RCC 7860 (cell line): ENCODE data around the gene RPL29.
A peak's percentile ranks its signal among the peaks of the same experiment; 100 is the strongest.

ENCODE experiments used
- DNase-seq: peaks from one replicate; pipeline ENCODE4 v3.0.0-alpha.2; 2015; ENCODE audit warnings: low spot score
- FAIRE-seq: peaks from 2 replicates; lab custom pipeline; 2012; peaks lifted over from hg19 to GRCh38; lab: Jason Lieb, UNC

Gene RPL29

GRCh38 chr3:51966486-51966885 lies 29.2 kb downstream of the RPL29 start:
- DNase-seq: no peak
- no peak for FAIRE-seq

GRCh38 chr3:51966016-51966415 lies 29.7 kb downstream of the RPL29 start:
- DNase-seq (no peak), FAIRE-seq (no peak)

DNA sequence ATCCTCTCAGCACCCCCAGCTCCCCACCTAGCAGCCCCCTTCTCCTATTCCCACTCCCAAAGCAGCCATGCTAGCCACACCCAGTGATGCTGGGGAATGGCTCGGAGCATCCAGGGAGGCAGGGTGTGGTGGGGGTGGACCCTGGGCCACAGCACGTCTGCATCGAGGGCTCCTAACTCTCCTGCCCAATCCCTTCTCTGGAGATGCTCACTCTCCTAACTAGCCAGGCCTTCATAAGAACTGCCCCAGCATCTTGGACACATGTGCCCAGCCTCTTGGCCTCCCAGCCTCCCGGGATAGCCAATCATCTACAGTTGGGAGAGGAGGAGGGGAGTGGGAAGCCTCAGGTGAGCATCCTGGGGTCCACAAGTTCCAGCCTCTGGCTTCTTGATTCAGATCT lies 31.2 kb downstream of the RPL29 start:
- DNase-seq (no peak), FAIRE-seq (no peak)

DNA sequence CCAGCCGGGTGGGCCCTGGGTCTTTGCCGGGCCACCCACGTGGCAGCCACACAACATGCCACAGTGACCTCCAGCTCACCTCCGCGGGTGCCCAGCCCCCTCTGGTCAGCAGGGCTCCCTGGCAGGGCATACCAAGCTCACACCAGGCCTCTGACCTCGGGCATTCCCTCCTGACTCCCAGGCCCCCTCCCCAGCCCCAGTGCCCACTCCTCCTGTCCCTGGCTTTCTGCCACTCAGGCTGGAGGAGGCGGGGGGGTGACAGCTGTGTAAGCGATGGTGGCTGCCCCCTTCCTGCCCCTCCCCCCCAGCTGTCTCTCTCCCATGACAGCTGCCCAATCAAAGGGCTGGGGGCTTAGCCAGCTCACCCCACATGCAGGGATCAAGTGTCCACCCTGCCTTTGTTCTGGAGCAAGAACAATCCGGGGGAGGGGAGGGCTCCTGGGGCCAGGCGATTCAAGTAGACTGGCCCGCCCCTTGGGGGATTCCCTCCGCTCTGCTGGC lies 31.7 kb downstream of the RPL29 start:
- no peak for DNase-seq
- FAIRE-seq: no peak

DNA sequence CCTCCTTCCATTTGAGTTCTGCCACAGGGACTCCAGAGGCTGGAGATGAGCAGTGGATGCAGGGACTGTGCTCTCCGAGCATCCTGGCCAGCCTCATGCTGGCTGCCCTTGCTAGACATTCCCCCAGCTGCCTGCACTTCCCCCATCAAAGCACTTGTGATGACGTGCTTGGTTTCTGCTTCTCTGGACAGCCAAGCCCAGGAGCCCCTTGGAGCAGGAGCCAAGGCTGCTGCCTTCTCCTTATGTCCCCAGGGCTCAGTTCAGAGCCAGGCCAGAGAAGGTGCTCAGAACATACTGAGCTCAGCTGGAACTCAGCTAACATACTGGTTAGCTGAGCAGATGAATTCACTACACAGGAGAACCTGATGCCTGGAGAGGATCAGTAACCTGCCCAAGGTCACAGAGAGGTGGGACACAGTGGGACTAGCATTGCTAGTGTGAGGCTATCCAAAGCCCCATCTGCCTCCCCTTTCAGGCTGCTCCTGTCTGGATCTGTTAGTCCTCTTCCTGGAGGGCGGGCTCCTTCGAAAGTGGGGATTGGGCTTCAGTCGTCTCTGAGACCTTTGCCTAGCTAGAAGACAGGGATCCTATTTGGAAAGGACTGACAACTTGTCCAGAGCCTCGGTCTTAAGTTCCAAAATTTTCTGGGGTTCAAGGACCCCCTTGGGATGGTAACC lies 32.7 kb downstream of the RPL29 start:
- FAIRE-seq: no peak
- no peak for DNase-seq

GRCh38 chr3:51961602-51962569 lies 33.8 kb downstream of the RPL29 start:
- no peak for FAIRE-seq

GRCh38 chr3:51961011-51961410 lies 34.7 kb downstream of the RPL29 start:
- no peak for FAIRE-seq
- DNase-seq: no peak

More at GRCh38 chr3:51961602-51962569, 33.8 kb downstream of the RPL29 start:
- no peak for DNase-seq

DNA sequence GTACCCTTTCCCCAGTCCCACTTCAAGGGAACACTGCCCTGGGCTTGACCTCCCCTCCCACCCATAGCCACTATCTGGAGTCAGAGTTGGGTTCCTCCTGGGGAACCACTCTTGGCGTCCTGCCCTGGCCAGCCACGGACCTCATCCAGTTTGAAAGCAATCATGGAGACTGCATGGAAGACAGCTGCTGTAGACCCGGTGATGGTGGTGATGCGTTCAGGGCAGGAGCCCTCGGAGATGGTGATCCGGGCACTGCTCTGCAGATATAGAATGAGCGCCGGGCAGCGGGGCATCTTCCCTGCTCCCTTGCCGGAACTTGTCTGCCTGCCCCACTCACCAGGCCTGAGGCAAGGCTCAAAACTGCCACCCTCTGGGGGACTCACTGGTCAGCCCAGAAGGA lies 35.3 kb downstream of the RPL29 start:
- FAIRE-seq: no peak
- DNase-seq: no peak

GRCh38 chr3:51959651-51960050 lies 36.0 kb downstream of the RPL29 start:
- DNase-seq (no peak), FAIRE-seq (no peak)

- FAIRE-seq (no peak), DNase-seq (no peak)
Measured at GRCh38 chr3:51958603-51959521, 36.8 kb downstream of the RPL29 start.

DNA sequence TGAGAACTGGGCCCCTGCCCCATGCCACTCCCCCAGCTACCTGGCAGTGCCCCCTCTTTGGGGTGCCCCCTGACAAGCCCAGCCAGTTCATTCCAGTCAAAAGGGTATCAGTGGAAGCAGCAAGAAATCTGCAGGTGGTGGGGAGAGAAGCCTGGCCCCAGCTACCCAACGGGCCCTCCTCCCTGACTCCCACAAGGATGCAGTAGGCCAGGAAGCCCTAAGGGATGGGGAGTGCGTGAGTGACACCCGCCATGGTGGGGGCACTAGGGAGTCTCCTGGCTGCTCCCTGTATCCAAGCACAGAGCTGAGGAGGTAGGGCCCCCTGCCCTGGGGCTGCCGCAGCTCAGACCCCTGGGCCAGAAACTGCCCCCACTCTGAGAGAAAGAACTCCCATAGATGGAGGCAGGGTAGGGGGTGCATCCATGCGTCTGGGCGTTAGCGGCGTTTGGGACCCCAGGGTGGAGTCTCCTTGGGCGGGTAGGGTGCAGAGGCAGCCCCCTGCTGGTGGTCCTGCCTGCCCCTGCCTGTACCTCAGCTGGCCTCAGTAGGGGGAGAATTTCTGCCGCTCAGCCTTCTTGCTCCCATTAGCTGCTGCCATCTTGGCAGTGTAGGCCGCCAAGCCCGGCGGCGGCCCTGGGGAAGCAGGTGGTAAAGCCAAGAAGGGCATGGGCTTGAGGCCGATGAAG lies 38.0 kb downstream of the RPL29 start:
- FAIRE-seq (no peak), DNase-seq (no peak)

DNA sequence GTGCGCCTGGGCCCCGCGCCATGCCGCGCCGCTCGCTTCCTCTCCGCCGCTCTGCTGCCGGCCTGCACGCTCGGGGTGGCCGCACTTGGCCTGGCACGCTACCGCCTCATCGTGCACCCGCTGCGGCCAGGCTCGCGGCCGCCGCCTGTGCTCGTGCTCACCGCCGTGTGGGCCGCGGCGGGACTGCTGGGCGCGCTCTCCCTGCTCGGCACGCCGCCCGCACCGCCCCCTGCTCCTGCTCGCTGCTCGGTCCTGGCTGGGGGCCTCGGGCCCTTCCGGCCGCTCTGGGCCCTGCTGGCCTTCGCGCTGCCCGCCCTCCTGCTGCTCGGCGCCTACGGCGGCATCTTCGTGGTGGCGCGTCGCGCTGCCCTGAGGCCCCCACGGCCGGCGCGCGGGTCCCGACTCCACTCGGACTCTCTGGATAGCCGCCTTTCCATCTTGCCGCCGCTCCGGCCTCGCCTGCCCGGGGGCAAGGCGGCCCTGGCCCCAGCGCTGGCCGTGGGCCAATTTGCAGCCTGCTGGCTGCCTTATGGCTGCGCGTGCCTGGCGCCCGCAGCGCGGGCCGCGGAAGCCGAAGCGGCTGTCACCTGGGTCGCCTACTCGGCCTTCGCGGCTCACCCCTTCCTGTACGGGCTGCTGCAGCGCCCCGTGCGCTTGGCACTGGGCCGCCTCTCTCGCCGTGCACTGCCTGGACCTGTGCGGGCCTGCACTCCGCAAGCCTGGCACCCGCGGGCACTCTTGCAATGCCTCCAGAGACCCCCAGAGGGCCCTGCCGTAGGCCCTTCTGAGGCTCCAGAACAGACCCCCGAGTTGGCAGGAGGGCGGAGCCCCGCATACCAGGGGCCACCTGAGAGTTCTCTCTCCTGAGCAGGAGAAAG lies 39.6 kb downstream of the RPL29 start:
- FAIRE-seq: no peak
- DNase-seq: no peak

- DNase-seq (no peak), FAIRE-seq (no peak)
Measured at GRCh38 chr3:51955175-51955892, 40.4 kb downstream of the RPL29 start, which contains the start of gene GPR62. Gene GPR62, plus strand, starts transcription at chr3:51955381. Its CDS starts 272 bp downstream, at chr3:51955653.

DNA sequence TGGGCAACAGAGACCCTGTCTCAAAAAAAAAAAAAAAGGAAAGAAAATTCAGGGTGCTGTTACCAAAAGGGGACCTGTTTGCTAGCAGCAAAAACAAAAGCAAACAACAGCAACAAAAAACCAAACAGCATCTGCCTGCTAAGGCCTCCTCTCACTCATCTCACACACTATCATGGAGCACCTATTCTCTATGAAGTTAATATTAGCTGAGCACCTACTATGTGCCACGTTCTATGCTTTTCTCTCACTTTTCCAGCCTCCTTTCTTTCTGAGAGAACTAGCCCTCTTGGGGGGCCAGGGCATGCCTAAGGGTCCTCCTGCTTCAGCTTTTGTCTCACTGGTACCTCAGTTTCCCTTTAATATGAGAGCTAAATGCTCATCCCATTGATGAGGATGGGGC lies 41.0 kb downstream of the RPL29 start:
- FAIRE-seq (no peak), DNase-seq (no peak)

- no peak for FAIRE-seq
- no peak for DNase-seq
Measured at GRCh38 chr3:51954105-51954504, 41.6 kb downstream of the RPL29 start.

GRCh38 chr3:51953445-51953844 lies 42.2 kb downstream of the RPL29 start:
- FAIRE-seq (no peak), DNase-seq (peak; percentile 44)

- FAIRE-seq (no peak), DNase-seq (no peak)
Measured at GRCh38 chr3:51950899-51951298, 44.8 kb downstream of the RPL29 start.

DNA sequence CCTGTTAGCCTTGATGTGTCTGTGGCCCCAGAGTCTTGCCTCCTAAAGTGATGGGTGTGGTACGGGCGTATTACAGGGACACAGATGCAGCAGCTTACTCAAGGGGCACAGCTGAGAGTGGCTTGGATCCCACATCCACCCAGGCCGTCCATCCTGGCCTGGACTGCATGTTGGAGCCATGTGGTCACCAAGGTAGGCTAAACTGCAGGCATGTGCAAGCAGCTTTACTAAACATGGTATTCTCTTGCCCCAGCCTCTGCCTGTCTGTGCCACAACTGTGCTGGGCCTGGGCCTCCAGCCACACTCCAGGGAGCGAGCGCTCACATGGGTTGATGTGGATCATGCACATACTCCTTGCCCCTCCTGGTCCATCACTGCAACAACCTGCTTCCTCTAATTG lies 46.6 kb downstream of the RPL29 start:
- DNase-seq (no peak), FAIRE-seq (no peak)
